ENCODE measurements around the gene ZFYVE28.

Gene ZFYVE28

GRCh38 chr4:2457481-2458295 is 39.2 kb upstream of the ZFYVE28 start:
- FAIRE-seq (no peak), DNase-seq (ENCODE audit: insufficient read length, low spot score) (no peak)
- no peak for TF ChIP-seq POLR2A (IDR thresholded peaks at IDR 0.05; ENCODE audit: low read depth, low read length)
- no peak for TF ChIP-seq SPI1 (IDR thresholded peaks at IDR 0.05; ENCODE audit: low read depth, low read length)
- TF ChIP-seq TAF1 (IDR thresholded peaks at IDR 0.05; ENCODE audit: low read depth, low read length): no peak
- TF ChIP-seq POU2F2 (IDR thresholded peaks at IDR 0.05; ENCODE audit: low read depth, low read length): no peak
- TF ChIP-seq POLR2AphosphoS5 (IDR thresholded peaks at IDR 0.05; ENCODE audit: low read depth, low read length): no peak
- TF ChIP-seq PAX5 (IDR thresholded peaks at IDR 0.05; ENCODE audit: insufficient read depth, low read length, severe bottlenecking): no peak

- FAIRE-seq (no peak), DNase-seq (ENCODE audit: insufficient read length, low spot score) (peak; percentile 8)
- TF ChIP-seq PAX5 (IDR thresholded peaks at IDR 0.05; ENCODE audit: insufficient read depth, low read length, severe bottlenecking): no peak
- no peak for TF ChIP-seq POLR2A (IDR thresholded peaks at IDR 0.05; ENCODE audit: low read depth, low read length)
- TF ChIP-seq TAF1 (IDR thresholded peaks at IDR 0.05; ENCODE audit: low read depth, low read length): no peak
- TF ChIP-seq POLR2AphosphoS5 (IDR thresholded peaks at IDR 0.05; ENCODE audit: low read depth, low read length): no peak
- no peak for TF ChIP-seq SPI1 (IDR thresholded peaks at IDR 0.05; ENCODE audit: low read depth, low read length)
- no peak for TF ChIP-seq POU2F2 (IDR thresholded peaks at IDR 0.05; ENCODE audit: low read depth, low read length)
Observed at GRCh38 chr4:2451821-2452785, 33.7 kb upstream of the ZFYVE28 start.

GRCh38 chr4:2451036-2451520 is 32.6 kb upstream of the ZFYVE28 start:
- TF ChIP-seq SPI1 (IDR thresholded peaks at IDR 0.05; ENCODE audit: low read depth, low read length) (no peak), TAF1 (IDR thresholded peaks at IDR 0.05; ENCODE audit: low read depth, low read length) (no peak), POLR2AphosphoS5 (IDR thresholded peaks at IDR 0.05; ENCODE audit: low read depth, low read length) (no peak), POLR2A (IDR thresholded peaks at IDR 0.05; ENCODE audit: low read depth, low read length) (no peak), PAX5 (IDR thresholded peaks at IDR 0.05; ENCODE audit: insufficient read depth, low read length, severe bottlenecking) (no peak), POU2F2 (IDR thresholded peaks at IDR 0.05; ENCODE audit: low read depth, low read length) (no peak)
- DNase-seq (ENCODE audit: insufficient read length, low spot score): no peak
- no peak for FAIRE-seq

GRCh38 chr4:2450394-2451035 is 32.1 kb upstream of the ZFYVE28 start:
- no peak for DNase-seq (ENCODE audit: insufficient read length, low spot score)
- TF ChIP-seq POLR2A (IDR thresholded peaks at IDR 0.05; ENCODE audit: low read depth, low read length) (no peak), PAX5 (IDR thresholded peaks at IDR 0.05; ENCODE audit: insufficient read depth, low read length, severe bottlenecking) (no peak), TAF1 (IDR thresholded peaks at IDR 0.05; ENCODE audit: low read depth, low read length) (no peak), SPI1 (IDR thresholded peaks at IDR 0.05; ENCODE audit: low read depth, low read length) (no peak), POLR2AphosphoS5 (IDR thresholded peaks at IDR 0.05; ENCODE audit: low read depth, low read length) (no peak), POU2F2 (IDR thresholded peaks at IDR 0.05; ENCODE audit: low read depth, low read length) (no peak)
- no peak for FAIRE-seq

GRCh38 chr4:2449511-2450392 is 31.3 kb upstream of the ZFYVE28 start:
- TF ChIP-seq PAX5 (IDR thresholded peaks at IDR 0.05; ENCODE audit: insufficient read depth, low read length, severe bottlenecking): no peak
- TF ChIP-seq POU2F2 (IDR thresholded peaks at IDR 0.05; ENCODE audit: low read depth, low read length): no peak
- TF ChIP-seq POLR2AphosphoS5 (IDR thresholded peaks at IDR 0.05; ENCODE audit: low read depth, low read length): no peak
- no peak for TF ChIP-seq TAF1 (IDR thresholded peaks at IDR 0.05; ENCODE audit: low read depth, low read length)
- no peak for TF ChIP-seq SPI1 (IDR thresholded peaks at IDR 0.05; ENCODE audit: low read depth, low read length)
- TF ChIP-seq POLR2A (IDR thresholded peaks at IDR 0.05; ENCODE audit: low read depth, low read length): no peak
- FAIRE-seq (no peak), DNase-seq (ENCODE audit: insufficient read length, low spot score) (no peak)

- no peak for FAIRE-seq
- TF ChIP-seq POU2F2 (IDR thresholded peaks at IDR 0.05; ENCODE audit: low read depth, low read length) (no peak), PAX5 (IDR thresholded peaks at IDR 0.05; ENCODE audit: insufficient read depth, low read length, severe bottlenecking) (no peak), POLR2A (IDR thresholded peaks at IDR 0.05; ENCODE audit: low read depth, low read length) (no peak), TAF1 (IDR thresholded peaks at IDR 0.05; ENCODE audit: low read depth, low read length) (no peak), POLR2AphosphoS5 (IDR thresholded peaks at IDR 0.05; ENCODE audit: low read depth, low read length) (no peak), SPI1 (IDR thresholded peaks at IDR 0.05; ENCODE audit: low read depth, low read length) (no peak)
- no peak for DNase-seq (ENCODE audit: insufficient read length, low spot score)
Observed at GRCh38 chr4:2449051-2449450, 30.6 kb upstream of the ZFYVE28 start.

- DNase-seq (ENCODE audit: insufficient read length, low spot score) (no peak), FAIRE-seq (no peak)
- no peak for TF ChIP-seq POLR2AphosphoS5 (IDR thresholded peaks at IDR 0.05; ENCODE audit: low read depth, low read length)
- TF ChIP-seq POLR2A (IDR thresholded peaks at IDR 0.05; ENCODE audit: low read depth, low read length): no peak
- TF ChIP-seq TAF1 (IDR thresholded peaks at IDR 0.05; ENCODE audit: low read depth, low read length): no peak
- TF ChIP-seq PAX5 (IDR thresholded peaks at IDR 0.05; ENCODE audit: insufficient read depth, low read length, severe bottlenecking): no peak
- TF ChIP-seq SPI1 (IDR thresholded peaks at IDR 0.05; ENCODE audit: low read depth, low read length): no peak
- no peak for TF ChIP-seq POU2F2 (IDR thresholded peaks at IDR 0.05; ENCODE audit: low read depth, low read length)
Observed at GRCh38 chr4:2448589-2448988, 30.1 kb upstream of the ZFYVE28 start.
